ENCODE data around the gene ARL4D. TPM values are rescaled to one million over a fixed set of nuclear protein-coding genes. Genes with fewer than 3 reads are reported as not detected.

The ARL4D gene
- total and polyA plus RNA-seq, 12 donors, result 2.5 to 13.5 (median 4.1) TPM

GRCh38 chr17:43377056-43377810 is 21.6 kb upstream of the ARL4D start:
- H3K9me3 ChIP-seq, result peaks cover 0 to 22% (median 6%) of the 10 kb centered on the region in 11 donors
- H3K4me3 ChIP-seq, result no peak overlapping the region
- TF ChIP-seq CTCF (IDR thresholded peaks at IDR 0.05), result no peak
- 83 to 84% methylated on average over 12 of the region's 12 CpGs for WGBS, 2 donors
- no peak for ATAC-seq
- H3K36me3 ChIP-seq, result no peaks in the 10 kb centered on the region
- H3K27me3 ChIP-seq, result no peaks in the 10 kb centered on the region
- no peak overlapping the region for H3K27ac ChIP-seq
- intact Hi-C loops (cut with DNase I), result no loop called here
- DNase-seq, result no peak
- H3K4me1 ChIP-seq, result peaks cover 0 to 15% (median 11%) of the 10 kb centered on the region in 9 donors

- no peak for DNase-seq
- no peak overlapping the region for H3K4me3 ChIP-seq
- no peak overlapping the region for H3K27ac ChIP-seq
- intact Hi-C loops (cut with DNase I), result no loop called here
- peaks cover 0 to 22% (median 6%) of the 10 kb centered on the region in 11 donors for H3K9me3 ChIP-seq
- no peaks in the 10 kb centered on the region for H3K36me3 ChIP-seq
- no peak for ATAC-seq
- no peaks in the 10 kb centered on the region for H3K27me3 ChIP-seq
- H3K4me1 ChIP-seq, result no peaks in the 10 kb centered on the region
- WGBS, 2 donors, result 90 to 93% methylated on average over 26 of the region's 26 CpGs
- TF ChIP-seq CTCF (IDR thresholded peaks at IDR 0.05), result no peak
Measured at GRCh38 chr17:43378766-43379165, 20.0 kb upstream of the ARL4D start.

GRCh38 chr17:43380307-43380706 is 18.5 kb upstream of the ARL4D start:
- Histone ChIP-seq H3K4me1 (no peaks in the 10 kb centered on the region), H3K9me3 (peaks cover 0 to 22% (median 6%) of the 10 kb centered on the region in 11 donors), H3K36me3 (no peaks in the 10 kb centered on the region), H3K4me3 (no peak overlapping the region), H3K27me3 (no peaks in the 10 kb centered on the region), H3K27ac (no peak overlapping the region)
- 85 to 98% methylated on average over 5 of the region's 5 CpGs for WGBS, 2 donors
- intact Hi-C loops (cut with DNase I), result no loop called here
- ATAC-seq (no peak), DNase-seq (no peak)
- no peak for TF ChIP-seq CTCF (IDR thresholded peaks at IDR 0.05)

GRCh38 chr17:43381204-43381603 is 17.6 kb upstream of the ARL4D start:
- H3K27me3 ChIP-seq, result no peaks in the 10 kb centered on the region
- ATAC-seq, result no peak
- H3K4me3 ChIP-seq, result no peak overlapping the region
- H3K9me3 ChIP-seq, result peaks cover 0 to 22% (median 6%) of the 10 kb centered on the region in 11 donors
- WGBS, 2 donors, result 90 to 93% methylated on average over 3 of the region's 3 CpGs
- no peak for TF ChIP-seq CTCF (IDR thresholded peaks at IDR 0.05)
- H3K27ac ChIP-seq, result no peak overlapping the region
- no peaks in the 10 kb centered on the region for H3K4me1 ChIP-seq
- no peaks in the 10 kb centered on the region for H3K36me3 ChIP-seq
- no peak for DNase-seq
- intact Hi-C loops (cut with DNase I), result no loop called here
